SK-N-SH treated with all-trans-retinoic acid at 6 μM for 48 hours (cell line): ENCODE data around the gene GARIN5A.

Experiments used
- ATAC-seq: fragments of 200-7000 bp; cut with Tn5 transposase; 3 replicates; pipeline ENCODE4 v1.9.1; 2020; ENCODE audit warnings: mild to moderate bottlenecking, moderate library complexity
- ARNTL ChIP-seq: fragments of 450-650 bp; formaldehyde crosslinking; IDR thresholded peaks from 2 replicates; pipeline ENCODE4 v1.5.0; 2020; ENCODE audit warnings: low read depth, mild to moderate bottlenecking, moderate library complexity, borderline replicate concordance
- CSDC2 ChIP-seq: fragments of 250-450 bp; sonication (Bioruptor Pico); IDR thresholded peaks from 2 replicates; pipeline ENCODE4 v1.5.0; 2020; ENCODE audit warnings: mild to moderate bottlenecking, moderate library complexity
- ESRRG ChIP-seq: fragments of 250-450 bp; sonication (Bioruptor Pico); IDR thresholded peaks from 2 replicates; pipeline ENCODE4 v1.6.1; 2021; ENCODE audit warnings: mild to moderate bottlenecking
- GLIS3 ChIP-seq: fragments of 250-450 bp; sonication (Bioruptor Pico); IDR thresholded peaks from 2 replicates; pipeline ENCODE4 v1.5.0; 2020; ENCODE audit warnings: mild to moderate bottlenecking, moderate library complexity
- ISL1 ChIP-seq: fragments of 250-450 bp; sonication (Bioruptor Pico); IDR thresholded peaks from 2 replicates; pipeline ENCODE4 v2.1.2; 2022; ENCODE audit warnings: mild to moderate bottlenecking, moderate library complexity
- PATZ1 ChIP-seq: fragments of 250-450 bp; sonication (Bioruptor Pico); IDR thresholded peaks from 2 replicates; pipeline ENCODE4 v1.8.0; 2020; ENCODE audit warnings: mild to moderate bottlenecking, moderate library complexity, borderline replicate concordance
- POU6F1 ChIP-seq: fragments of 250-450 bp; sonication (Bioruptor Pico); IDR thresholded peaks from 2 replicates; pipeline ENCODE4 v1.8.0; 2021; ENCODE audit warnings: low read depth, mild to moderate bottlenecking, moderate library complexity, borderline replicate concordance
- PPARA ChIP-seq: fragments of 250-450 bp; sonication (Bioruptor Pico); IDR thresholded peaks from 2 replicates; pipeline ENCODE4 v1.5.0; 2020; ENCODE audit warnings: mild to moderate bottlenecking, borderline replicate concordance
- RARB ChIP-seq: fragments of 250-450 bp; sonication (Bioruptor Pico); IDR thresholded peaks from 2 replicates; pipeline ENCODE4 v1.8.0; 2021; ENCODE audit warnings: mild to moderate bottlenecking, moderate library complexity
- SNAI2 ChIP-seq: fragments of 250-450 bp; sonication (Bioruptor Pico); IDR thresholded peaks from 2 replicates; pipeline ENCODE4 v1.5.0; 2020; ENCODE audit warnings: mild to moderate bottlenecking, moderate library complexity
- TCF4 ChIP-seq: fragments of 250-450 bp; sonication (Bioruptor Pico); IDR thresholded peaks from 2 replicates; pipeline ENCODE4 v1.8.0; 2021; ENCODE audit warnings: mild to moderate bottlenecking, moderate library complexity, borderline replicate concordance
- TOX ChIP-seq: fragments of 250-450 bp; sonication (Bioruptor Pico); IDR thresholded peaks from 2 replicates; pipeline ENCODE4 v1.8.0; 2021; ENCODE audit warnings: mild to moderate bottlenecking, moderate library complexity, borderline replicate concordance
- TSHZ2 ChIP-seq: fragments of 250-450 bp; sonication (Bioruptor Pico); IDR thresholded peaks from 2 replicates; pipeline ENCODE4 v1.5.0; 2020; ENCODE audit warnings: mild to moderate bottlenecking, moderate library complexity
- ZFP3 ChIP-seq: fragments of 250-450 bp; sonication (Bioruptor Pico); IDR thresholded peaks from 2 replicates; pipeline ENCODE4 v1.5.0; 2020; ENCODE audit warnings: mild to moderate bottlenecking, moderate library complexity
- ZFP30 ChIP-seq: fragments of 450-650 bp; formaldehyde crosslinking; IDR thresholded peaks from 2 replicates; pipeline ENCODE4 v1.5.0; 2022; ENCODE audit warnings: mild to moderate bottlenecking, moderate library complexity
- ZNF565 ChIP-seq: fragments of 450-650 bp; formaldehyde crosslinking; conservative IDR thresholded peaks from 2 replicates; pipeline ENCODE4 v1.5.0; 2020; ENCODE audit warnings: low read depth, mild to moderate bottlenecking, moderate library complexity
- ZNF70 ChIP-seq: fragments of 450-650 bp; formaldehyde crosslinking; IDR thresholded peaks from 2 replicates; pipeline ENCODE4 v1.5.0; 2020; ENCODE audit warnings: mild to moderate bottlenecking, moderate library complexity

Gene GARIN5A

DNA sequence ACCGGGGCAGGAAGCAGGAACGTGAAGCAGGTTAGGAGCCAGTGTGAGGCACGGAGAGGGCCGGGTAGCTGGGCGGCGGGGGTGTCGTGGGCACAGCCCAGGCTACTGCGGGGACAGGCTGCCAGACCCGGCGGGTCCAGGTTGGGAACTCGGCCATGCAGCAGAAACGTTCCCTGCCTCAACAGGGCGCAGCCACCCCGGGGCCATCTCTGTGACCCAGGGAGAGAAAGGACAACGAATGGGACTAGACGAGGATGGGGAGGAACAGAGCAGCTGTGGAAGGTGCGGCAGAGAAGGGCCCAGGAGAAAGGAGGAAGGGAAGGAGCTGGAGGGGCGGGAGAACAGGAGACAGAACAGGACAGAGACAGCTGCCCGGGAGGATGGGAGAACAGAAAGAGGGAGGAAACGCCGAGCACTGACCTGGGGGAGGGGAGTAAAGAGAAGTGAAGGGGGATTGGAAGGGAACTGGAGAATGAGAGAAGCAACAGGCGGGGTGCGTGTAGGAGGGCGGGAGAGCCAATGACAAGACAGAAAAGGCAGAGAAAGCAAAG lies 12.9 kb upstream of the GARIN5A start (continued):
- TF ChIP-seq TSHZ2 (CRISPR knock-in tag) (no peak), PPARA (no peak), CSDC2 (CRISPR knock-in tag) (no peak), ZNF565 (CRISPR knock-in tag) (no peak), TCF4 (no peak), ZNF70 (no peak), ZFP30 (CRISPR knock-in tag) (no peak), RARB (CRISPR knock-in tag) (no peak), SNAI2 (CRISPR knock-in tag) (no peak), ZFP3 (CRISPR knock-in tag) (no peak), TOX (CRISPR knock-in tag) (no peak), ISL1 (CRISPR knock-in tag) (no peak)
- TF ChIP-seq, all 23 proteins: peak for 0

GRCh38 chr19:50488389-50489194 lies 11.9 kb upstream of the GARIN5A start:
- peak; percentile 28 for ATAC-seq
- TF ChIP-seq TSHZ2 (CRISPR knock-in tag) (no peak), ZFP30 (CRISPR knock-in tag) (no peak), ESRRG (0 out of 2 replicates have a peak, but pooled peaks have one; percentile 21)

- ATAC-seq: peak; percentile 8; the same call in 1 of the 3 replicates
- no peak for TF ChIP-seq GLIS3 (CRISPR knock-in tag)
These were observed 10.3 kb upstream of the GARIN5A start for GRCh38 chr19:50486823-50487515.

GRCh38 chr19:50485284-50485955 lies 8.8 kb upstream of the GARIN5A start:
- TF ChIP-seq PATZ1 (CRISPR knock-in tag) (no peak), CSDC2 (CRISPR knock-in tag) (no peak), ARNTL (CRISPR knock-in tag) (no peak), TCF4 (no peak), TOX (CRISPR knock-in tag) (no peak), ZNF70 (no peak), ZFP3 (CRISPR knock-in tag) (no peak), POU6F1 (CRISPR knock-in tag) (no peak), ESRRG (no peak), TSHZ2 (CRISPR knock-in tag) (no peak)
- no peak for ATAC-seq
